HG03066 (cell line): ENCODE results near the gene AFF3.
"Not testable (repeated sequence)": the region's sequence is repeated elsewhere in the genome, so short reads cannot be mapped to it uniquely, and the experiment has no call there.

Experiments used
- ATAC-seq: cut with Tn5 transposase; IDR thresholded peaks from one replicate; pipeline ENCODE4 v1.9.1; 2021; ENCODE audit warnings: low read depth; ENCODE audit not compliant: unreplicated experiment

The AFF3 gene

DNA sequence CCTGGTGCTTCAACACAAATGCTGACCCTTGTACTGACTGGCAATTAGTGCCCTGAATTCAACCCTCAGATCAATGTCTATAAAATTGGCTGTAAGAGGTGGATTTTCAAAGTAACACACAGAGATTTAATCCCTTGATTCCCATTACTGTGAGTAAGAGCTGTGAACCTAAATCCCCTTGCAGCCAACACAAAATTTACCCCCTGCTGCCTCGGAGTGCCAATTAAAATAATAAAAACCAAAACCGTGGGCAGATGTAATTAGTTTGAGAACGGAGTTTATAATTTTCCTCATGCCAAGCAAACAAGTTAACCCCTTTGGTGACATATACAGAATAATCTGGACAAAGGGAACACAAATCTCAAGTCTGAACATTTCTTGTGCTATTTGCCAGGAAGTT lies 596.8 kb downstream of the AFF3 start:
- ATAC-seq, result no peak

DNA sequence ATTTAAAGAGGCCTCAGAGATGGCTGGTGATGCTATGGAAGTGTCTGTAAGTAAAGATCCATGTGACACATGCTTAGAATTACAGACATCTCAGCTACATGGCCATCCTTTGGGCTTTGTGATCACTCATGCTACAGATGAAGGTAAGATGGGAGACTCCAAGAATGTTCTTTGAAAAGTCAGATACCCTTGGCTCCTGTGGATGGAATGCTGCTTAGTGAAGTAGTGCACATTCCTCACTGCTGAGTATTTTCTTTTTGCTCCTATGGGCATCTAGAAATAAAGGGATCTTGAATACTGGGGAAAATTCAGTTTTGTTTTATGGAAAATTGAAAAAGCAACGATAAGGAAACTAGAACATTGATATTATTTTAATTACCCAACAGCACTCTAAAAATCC lies 597.3 kb downstream of the AFF3 start:
- no peak for ATAC-seq

DNA sequence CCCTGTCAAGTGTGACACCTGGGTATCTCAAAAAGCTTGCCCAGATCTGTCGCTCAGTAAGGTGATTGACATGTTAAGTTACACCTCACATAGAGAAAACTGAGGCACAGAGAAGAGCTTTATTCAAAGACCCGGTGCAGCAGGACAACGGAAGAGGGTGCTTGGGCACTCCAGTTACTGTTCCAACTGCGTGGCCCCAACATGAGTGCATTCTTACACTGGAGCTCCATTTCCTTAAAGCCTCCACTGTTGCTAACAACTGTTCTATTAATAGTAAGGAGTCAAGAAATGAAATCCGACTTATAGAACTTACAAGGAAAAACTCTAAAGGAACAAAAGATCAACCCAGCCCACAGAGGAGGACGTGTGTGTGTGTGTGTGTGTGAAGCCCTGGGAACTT lies 597.8 kb downstream of the AFF3 start:
- ATAC-seq, result no peak

DNA sequence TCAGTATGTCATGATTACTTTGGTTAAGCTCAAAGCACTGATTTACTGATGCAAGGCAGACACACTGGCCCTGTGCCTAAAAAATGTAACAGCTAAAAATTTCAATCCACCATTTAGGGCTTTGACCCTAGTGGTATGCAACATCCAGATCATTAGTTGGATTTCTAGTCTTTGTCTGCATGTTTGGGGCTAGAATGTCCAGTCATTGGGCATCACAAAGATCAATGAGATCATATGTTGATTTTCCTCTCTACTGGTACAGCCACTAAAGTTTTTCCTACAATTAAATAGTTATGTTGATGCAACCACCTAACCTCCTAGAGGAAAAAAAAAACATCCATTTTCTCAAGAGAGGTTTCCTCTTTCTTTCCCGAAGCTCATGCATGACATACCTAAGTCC lies 599.1 kb downstream of the AFF3 start:
- ATAC-seq, result no peak

DNA sequence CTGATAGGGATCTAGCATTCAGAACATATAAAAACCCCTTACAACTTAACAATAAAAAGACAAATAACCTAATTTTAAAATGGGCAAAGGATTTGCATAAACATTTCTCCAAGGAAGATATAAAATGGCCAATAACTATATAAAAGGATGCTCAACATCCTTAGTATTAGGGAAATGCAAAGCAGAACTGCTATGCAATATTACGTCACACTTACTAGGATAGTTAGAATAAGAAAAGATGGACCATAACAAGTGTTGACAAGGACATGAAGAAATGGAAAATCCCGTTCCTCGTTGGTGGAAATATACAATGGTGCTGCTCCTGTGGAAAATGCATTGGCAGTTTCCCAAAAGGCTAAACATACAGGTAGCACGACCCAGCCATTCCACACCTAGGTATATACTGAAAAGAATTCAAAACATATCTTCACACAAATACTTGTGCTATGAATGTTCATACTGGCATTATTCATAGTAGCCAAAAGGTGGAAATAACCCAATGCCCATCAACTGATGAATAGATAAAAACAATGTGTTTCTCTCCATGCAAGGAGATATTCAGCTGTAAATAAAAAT lies 604.4 kb downstream of the AFF3 start:
- no peak for ATAC-seq

DNA sequence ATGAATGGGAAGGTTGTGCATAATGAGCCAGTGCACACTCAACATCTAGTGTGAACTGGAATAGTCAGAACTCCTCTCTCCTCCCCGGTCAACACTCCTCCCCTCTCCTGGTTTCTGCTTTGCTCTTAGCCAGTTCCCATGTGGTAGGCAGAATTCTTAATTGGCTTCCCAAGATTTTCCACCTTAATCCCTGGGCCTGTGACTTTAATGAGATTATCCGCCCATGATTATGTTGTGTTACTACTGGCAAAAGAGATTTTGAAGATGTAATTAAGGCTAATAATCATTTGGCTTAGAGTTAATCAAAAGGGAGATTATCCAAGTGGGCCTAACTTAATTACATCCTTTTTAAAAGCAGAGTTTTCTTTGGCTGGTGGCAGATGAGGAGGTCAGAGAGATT lies 618.3 kb downstream of the AFF3 start:
- ATAC-seq, result no peak

DNA sequence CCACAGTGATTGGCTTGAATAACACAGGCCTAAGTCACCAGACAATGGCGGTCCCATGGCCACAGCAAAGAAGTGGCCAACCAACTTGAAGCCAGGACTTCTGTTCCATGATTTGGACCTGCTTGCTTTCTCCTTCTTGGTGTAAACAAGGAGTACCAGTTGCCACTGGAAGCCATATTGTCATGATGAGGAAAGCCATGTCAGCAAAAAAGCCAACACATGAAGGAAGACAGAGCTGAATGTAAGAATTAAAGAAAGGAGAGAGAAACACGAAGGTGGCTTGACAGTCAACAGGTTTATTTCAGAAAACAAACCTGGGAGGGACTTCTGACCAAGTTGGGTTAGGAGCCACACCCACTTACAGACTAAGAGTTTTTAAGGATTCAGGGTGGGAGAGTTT lies 620.2 kb downstream of the AFF3 start:
- ATAC-seq, result no peak

DNA sequence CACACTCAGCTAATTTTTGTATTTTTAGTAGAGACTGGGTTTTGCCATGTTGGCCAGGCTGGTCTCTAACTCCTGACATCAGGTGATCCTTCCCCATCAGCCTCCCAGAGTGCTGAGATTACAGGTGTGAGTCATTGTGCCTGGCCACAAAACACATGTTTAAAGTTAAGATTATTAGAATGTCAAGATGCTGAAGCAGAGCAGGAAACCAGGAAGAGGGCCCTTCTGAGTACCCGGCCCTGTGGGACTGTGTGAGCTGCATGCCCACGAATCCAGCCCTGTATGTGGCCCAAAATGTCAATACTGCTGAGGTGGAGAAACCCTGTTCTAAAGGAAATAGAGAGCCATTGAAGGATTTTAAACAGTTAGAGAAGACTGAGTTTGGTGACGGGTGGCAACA lies 621.6 kb downstream of the AFF3 start:
- ATAC-seq, result no peak

DNA sequence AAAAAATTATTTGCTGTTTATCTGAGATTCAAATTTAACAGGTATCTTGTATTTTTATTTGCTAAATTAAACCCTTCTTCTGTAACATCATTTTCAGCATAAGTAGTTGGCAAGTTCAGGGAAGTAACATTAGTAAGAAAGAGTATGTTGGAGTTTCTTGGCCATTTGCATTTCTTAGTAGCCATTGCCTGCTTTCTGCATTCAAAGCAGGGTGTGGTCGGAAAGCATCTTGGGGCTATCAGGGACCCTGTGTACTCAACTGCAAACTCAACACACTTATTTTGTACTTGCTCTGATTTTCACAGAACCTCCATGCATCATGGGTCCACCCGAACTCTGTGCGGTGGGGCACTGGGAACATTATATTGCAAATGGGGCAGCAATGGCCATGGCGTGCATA lies 622.2 kb downstream of the AFF3 start:
- ATAC-seq, result no peak

DNA sequence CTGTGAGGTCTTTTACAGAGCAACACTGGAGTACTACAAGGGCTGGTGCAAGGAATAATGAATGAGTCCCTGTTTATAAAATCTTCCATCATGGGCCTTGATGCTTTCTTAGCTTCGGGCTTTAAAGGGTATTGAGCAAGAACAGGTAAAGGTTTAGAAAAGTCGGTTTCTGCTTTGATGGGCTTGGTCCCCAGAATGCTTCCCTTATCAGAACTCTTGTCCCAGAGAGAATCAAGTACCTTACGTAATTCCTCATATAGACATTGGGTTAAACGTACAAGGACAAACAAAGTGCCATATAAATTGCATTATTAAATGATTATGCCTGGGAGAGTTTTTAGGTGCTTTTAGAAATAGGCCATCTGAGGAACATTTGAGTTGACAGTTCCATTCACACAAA lies 628.0 kb downstream of the AFF3 start:
- no peak for ATAC-seq

DNA sequence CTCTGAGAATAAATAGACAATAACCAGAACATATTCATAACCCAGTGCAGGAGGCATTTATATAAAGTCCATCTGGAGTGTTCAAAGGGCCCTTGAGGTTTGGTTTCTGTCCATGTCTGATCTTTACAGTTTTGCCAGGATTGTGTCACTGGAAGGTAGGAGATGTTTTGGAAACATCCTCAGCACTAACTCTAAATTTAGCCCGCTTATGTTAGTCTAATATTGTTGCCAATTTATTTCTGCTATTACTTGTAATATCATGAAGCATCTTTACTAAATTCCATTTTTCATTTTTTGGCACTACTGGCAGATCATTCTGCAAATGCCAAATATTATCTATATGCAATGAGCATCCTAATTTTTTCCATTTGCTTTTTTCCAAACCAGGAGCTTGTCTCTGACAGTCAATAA lies 630.2 kb downstream of the AFF3 start:
- ATAC-seq, result no peak

DNA sequence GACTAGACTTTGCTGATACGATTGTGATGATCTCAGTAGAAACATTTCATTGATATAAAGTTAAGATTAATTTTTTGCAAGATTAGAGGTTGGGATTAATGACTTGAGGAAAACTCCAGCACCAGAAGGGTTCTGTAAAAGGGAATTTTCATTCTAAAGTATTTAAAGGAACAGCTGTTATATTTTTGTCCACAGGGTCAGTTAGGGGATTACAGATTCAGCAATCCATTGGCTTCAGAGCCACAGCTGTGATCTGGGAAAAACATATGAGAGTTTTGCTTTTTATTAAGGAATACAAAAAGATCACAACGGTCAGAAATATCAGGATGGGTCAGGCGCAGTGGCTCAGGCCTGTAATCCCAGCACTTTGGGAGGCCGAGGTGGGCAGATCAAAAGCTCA lies 633.0 kb downstream of the AFF3 start:
- ATAC-seq, result no peak

DNA sequence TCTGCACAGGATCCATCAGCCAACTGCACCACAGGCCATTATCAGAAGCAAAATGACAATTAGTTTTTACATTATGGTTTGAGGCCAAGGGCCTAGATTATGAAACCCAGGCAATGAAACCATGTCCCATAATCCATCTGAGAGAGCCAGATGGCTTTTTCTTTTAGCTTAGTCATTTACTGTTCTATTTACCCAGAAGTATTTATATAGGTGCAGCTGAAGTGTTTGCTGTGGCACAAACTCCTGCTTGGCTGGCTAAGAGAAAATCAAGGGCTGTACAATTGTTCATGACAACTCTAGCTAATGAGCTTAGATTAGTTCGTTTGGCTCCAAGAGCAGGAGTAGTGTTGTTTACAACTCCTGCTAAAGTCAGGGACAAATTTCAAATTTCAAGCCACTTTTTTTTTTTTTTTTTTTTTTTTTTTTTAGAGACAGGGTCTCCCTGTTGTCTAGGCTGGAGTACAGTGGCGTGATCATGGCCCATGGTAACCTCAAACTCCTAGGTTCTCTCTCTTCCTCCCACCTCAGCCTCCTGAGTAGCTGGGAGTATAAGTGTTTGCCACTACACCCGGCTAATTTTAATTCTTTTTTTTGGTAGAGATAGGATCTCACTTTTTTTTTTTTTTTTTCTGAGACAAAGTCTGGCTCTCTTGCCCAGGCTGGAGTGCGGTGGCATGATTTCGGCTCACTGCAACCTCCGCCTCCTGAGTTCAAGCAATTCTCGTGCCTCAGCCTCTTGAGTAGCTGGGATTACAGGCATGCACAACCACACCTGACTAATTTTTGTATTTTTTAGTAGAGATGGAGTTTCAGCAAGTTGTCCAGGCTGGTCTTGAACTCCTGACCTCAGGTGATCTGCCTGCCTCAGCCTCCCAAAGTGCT lies 634.2 kb downstream of the AFF3 start:
- no peak for ATAC-seq

DNA sequence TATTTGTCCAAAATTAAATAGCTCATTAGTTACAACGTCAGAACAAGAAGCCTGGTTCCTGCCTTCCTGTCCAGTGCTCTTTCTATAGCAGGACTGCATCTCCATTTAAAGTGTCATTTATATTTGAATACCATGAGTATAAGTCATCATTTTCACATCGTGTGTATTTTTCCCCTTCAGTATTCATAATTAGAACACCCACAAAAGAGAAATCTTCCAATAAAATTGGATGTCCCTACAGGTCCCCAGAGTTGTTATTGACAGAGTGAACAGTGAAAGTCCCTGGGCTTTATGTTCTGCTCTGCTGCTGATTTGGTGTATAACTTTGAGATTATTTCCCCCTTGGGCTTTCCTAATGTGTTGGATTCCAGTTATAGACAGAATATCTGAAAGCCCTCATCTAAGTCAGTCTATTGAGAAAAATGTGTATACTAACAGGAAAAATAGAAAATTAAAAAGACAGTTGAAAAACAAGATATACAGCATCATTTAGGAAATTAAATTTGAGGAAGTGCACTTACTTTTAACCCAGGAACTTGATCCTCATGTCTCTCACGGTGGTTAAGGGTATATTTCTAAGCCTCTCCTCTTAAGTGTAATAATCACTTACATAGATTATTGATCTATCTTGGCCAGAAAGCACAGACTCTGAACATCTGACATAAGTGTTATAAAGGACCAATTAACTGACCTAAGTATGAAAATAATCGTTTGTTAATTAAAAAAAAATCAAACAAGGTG lies 637.4 kb downstream of the AFF3 start:
- ATAC-seq, result no peak

DNA sequence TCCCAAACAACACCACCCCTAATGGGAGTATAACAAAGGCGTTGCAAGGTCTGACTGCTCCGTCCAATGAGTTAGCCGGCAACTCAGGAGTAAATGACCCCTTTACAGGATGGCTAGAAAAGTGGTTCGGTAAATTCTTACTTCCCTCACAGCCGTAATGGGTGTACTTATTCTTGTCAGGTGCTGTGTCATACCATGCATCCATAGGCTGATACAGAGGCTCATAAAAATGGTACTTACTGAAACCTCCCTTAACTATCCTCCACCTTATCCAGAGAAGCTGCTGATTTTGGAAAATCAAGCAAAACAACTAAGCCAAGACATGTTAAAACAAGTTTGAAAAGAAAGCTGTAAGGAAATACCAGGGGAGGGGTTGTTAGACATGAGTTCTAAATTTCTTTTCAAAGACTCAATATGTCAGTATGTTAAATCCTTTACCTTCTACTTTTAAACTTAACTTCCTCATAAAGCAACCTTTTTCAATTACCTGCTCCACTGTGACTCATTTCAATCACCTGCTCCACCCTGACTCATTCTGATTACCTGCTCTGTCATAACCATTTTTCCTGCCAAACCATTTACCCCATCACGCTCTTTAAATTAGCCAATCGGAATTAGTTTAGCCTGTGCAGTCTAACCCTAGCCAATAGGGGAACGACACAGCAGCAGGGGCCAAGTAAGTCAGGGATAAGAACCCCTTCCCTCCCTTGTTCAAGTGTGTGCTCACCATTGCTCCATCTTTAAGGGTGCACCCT lies 638.6 kb downstream of the AFF3 start:
- not testable (repeated sequence) for ATAC-seq

DNA sequence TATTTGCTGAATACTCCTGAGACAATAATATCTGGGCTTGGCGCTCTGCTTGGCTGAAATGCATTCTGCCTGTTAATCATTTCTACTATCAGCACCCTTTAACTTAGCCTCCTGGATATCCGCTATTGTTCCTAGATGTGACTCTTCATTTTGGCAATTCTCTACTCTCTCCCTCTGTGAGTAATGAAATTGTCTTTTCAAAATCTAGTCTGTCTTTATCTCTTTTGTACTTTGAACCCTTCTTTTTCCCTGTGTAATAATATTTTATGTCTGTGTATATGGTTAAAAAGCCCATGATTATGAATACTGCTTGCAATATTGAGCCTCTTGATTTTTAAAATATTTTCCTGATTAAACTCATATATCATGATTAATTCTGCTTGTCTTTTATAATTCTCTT lies 646.4 kb downstream of the AFF3 start:
- no peak for ATAC-seq
